ENCODE data around the gene KLF2. TPM values are rescaled to one million over a fixed set of nuclear protein-coding genes. Genes with fewer than 3 reads are reported as not detected.

Gene KLF2
- total and polyA plus RNA-seq, 10 of the 15 experiments (the other 5 are each of a cell fraction or from before 2014, with no cell fraction given), result 0.16 to 13.7 (median 1.0) TPM

GRCh38 chr19:16327911-16328823 lies 3.5 kb downstream of the KLF2 start (continued):
- TF ChIP-seq BCL3 (IDR thresholded peaks at IDR 0.05; ENCODE audit: borderline replicate concordance, insufficient read depth, low read depth, low read length, poor library complexity, severe bottlenecking) (no peak), KDM1A (IDR thresholded peaks at IDR 0.05; ENCODE audit: borderline replicate concordance) (no peak), LARP7 (IDR thresholded peaks at IDR 0.05) (no peak), POLR2AphosphoS2 (IDR thresholded peaks at IDR 0.05; ENCODE audit: low read depth, low read length) (no peak), TARDBP (IDR thresholded peaks at IDR 0.05; ENCODE audit: borderline replicate concordance) (no peak), YY1 (IDR thresholded peaks at IDR 0.05; ENCODE audit: low read depth, low read length) (no peak), CBFB (IDR thresholded peaks at IDR 0.05; ENCODE audit: low read depth) (no peak), CBX3 (IDR thresholded peaks at IDR 0.05; ENCODE audit: borderline replicate concordance, low read depth) (no peak), SMAD1 (IDR thresholded peaks at IDR 0.05; ENCODE audit: low read depth, partially characterized antibody) (no peak), BHLHE40 (IDR thresholded peaks at IDR 0.05; ENCODE audit: borderline replicate concordance in 1 of 2, low read depth in 2 of 2, low read length in 1 of 2) (peak in 1 of 2 experiments; percentile 11; a peak in 2 of 4 replicates), PBX3 (IDR thresholded peaks at IDR 0.05; ENCODE audit: insufficient replicate concordance, low read depth, low read length) (no peak), ZNF384 (IDR thresholded peaks at IDR 0.05; ENCODE audit: borderline replicate concordance, low read depth, low read length) (no peak), TCF12 (IDR thresholded peaks at IDR 0.05; ENCODE audit: low read depth, low read length) (no peak), PML (IDR thresholded peaks at IDR 0.05; ENCODE audit: low read length) (0 out of 2 replicates have a peak, but pooled peaks have one; percentile 36), KAT2A (conservative IDR thresholded peaks at IDR 0.05; ENCODE audit: control insufficient read depth, low read depth, low read length) (no peak), TCF7 (IDR thresholded peaks at IDR 0.05; ENCODE audit: borderline replicate concordance) (no peak), BRCA1 (IDR thresholded peaks at IDR 0.05; ENCODE audit: low read depth, low read length) (no peak), CEBPB (IDR thresholded peaks at IDR 0.05; ENCODE audit: borderline replicate concordance in 1 of 2, low read depth in 2 of 2, low read length in 2 of 2) (peak in 1 of 2 experiments; percentile 42; a peak in 1 of 4 replicates), GABPA (IDR thresholded peaks at IDR 0.05; ENCODE audit: low read depth) (0 out of 2 replicates have a peak, but pooled peaks have one; percentile 18), MLLT1 (IDR thresholded peaks at IDR 0.05) (no peak), ZSCAN29 (IDR thresholded peaks at IDR 0.05) (no peak), CHD1 (IDR thresholded peaks at IDR 0.05; ENCODE audit: low read depth, low read length) (no peak), ZNF217 (IDR thresholded peaks at IDR 0.05) (no peak), ZNF24 (IDR thresholded peaks at IDR 0.05) (no peak), ASH2L (IDR thresholded peaks at IDR 0.05; ENCODE audit: borderline replicate concordance, low read depth) (no peak)
- TF ChIP-seq, protein P1, sequence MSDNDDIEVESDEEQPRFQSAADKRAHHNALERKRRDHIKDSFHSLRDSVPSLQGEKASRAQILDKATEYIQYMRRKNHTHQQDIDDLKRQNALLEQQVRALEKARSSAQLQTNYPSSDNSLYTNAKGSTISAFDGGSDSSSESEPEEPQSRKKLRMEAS (IDR thresholded peaks at IDR 0.05; ENCODE audit: low read depth, low read length), result no peak
